ENCODE measurements around the gene TUBB1. TPM values are rescaled to one million over a fixed set of nuclear protein-coding genes. Genes with fewer than 3 reads are reported as not detected.

TUBB1 gene
- total RNA-seq, 1 experiment from 2014 or later = 0.35 TPM

DNA sequence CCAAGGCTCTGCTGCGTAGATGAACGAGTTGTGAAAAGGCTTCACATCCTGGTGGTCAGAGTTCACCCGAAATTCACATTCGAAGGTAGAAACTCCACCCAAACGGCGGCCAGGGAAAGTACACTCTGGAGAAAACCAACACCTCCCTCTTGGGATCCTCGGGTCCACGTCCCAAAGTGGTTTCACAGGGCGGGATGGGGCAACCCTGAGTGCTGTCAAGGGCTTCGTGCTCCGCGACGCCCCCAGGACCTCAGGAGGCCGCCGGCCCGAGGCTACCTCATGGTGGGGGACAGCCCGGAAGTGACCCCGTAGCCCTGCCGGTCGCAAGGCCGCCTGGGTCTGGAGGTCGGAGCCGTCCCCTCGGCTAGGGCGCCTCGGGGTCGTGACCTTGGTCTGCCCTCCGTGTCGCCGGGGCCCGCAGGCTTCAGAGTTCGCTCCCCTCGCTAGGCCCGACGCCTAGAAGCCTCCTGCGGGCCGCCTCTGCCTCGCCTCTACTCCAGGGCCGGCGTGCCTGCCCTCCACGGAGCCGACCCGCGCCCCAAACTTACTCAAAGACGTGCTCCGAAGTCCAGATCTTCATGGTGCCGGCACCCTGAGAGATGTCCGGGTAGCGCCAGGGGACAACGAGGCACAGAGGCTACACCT is 23.0 kb downstream of the TUBB1 start, which contains the start of gene PRELID3B:
Gene PRELID3B, minus strand, starts transcription at position 636 of the 645 bp plus-strand sequence. Its CDS starts 56 bp downstream, at position 580.
- peaks cover 32% of the 10 kb centered on the region for H4K20me1 ChIP-seq (ENCODE audit: insufficient read depth)
- H3K36me3 ChIP-seq (ENCODE audit: low read depth) = peaks cover 32% of the 10 kb centered on the region
- H3K4me2 ChIP-seq = peak within 1 kb of the TSS; percentile 82
- H3K27me3 ChIP-seq (ENCODE audit: insufficient read depth, low read depth) = no peaks in the 10 kb centered on the region
- peak; percentile 41 to 58 for DNase-seq
- H3K9me2 ChIP-seq (ENCODE audit: insufficient read depth) = no peaks in the 10 kb centered on the region
- peak within 1 kb of the TSS; percentile 76 for H2AFZ ChIP-seq
- ChIA-PET POLR2A (ENCODE audit: unreplicated experiment) (interaction anchor here (0.5 to 0.7 kb wide), 4 partner anchors 8 to 150 kb away, joined by 3 to 7 read pairs (median 6); no protein-coding TSS in a partner anchor), CTCF (no interaction called here)
- peaks cover 37% of the 10 kb centered on the region for H3F3A ChIP-seq (ENCODE audit: insufficient read depth, low read depth)
- peak within 1 kb of the TSS; percentile 97 for H3K27ac ChIP-seq
- BruUV-seq (replicated peaks) = TSS peak; percentile 46
- peaks cover 53% of the 10 kb centered on the region for H3K79me2 ChIP-seq (ENCODE audit: low read depth)
- H3K9me3 ChIP-seq (ENCODE audit: insufficient read depth, low read depth) = no peaks in the 10 kb centered on the region
- intact Hi-C loops (cut with micrococcal nuclease; ENCODE audit: unreplicated experiment) = loop anchor here (2.0 to 5.0 kb wide), 2 partner anchors 45 to 153 kb away; no protein-coding TSS in a partner anchor
- H3K4me1 ChIP-seq (replicated peaks; ENCODE audit: insufficient read depth) = peaks cover 73% of the 10 kb centered on the region
- H3K4me3 ChIP-seq = peak within 1 kb of the TSS; percentile 90
- TF ChIP-seq, protein P1, sequence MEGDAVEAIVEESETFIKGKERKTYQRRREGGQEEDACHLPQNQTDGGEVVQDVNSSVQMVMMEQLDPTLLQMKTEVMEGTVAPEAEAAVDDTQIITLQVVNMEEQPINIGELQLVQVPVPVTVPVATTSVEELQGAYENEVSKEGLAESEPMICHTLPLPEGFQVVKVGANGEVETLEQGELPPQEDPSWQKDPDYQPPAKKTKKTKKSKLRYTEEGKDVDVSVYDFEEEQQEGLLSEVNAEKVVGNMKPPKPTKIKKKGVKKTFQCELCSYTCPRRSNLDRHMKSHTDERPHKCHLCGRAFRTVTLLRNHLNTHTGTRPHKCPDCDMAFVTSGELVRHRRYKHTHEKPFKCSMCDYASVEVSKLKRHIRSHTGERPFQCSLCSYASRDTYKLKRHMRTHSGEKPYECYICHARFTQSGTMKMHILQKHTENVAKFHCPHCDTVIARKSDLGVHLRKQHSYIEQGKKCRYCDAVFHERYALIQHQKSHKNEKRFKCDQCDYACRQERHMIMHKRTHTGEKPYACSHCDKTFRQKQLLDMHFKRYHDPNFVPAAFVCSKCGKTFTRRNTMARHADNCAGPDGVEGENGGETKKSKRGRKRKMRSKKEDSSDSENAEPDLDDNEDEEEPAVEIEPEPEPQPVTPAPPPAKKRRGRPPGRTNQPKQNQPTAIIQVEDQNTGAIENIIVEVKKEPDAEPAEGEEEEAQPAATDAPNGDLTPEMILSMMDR (conservative IDR thresholded peaks at IDR 0.05) = 0 out of 2 replicates have a peak, but pooled peaks have one; percentile 6
- no peak for TF ChIP-seq EZH2 (IDR thresholded peaks at IDR 0.05; ENCODE audit: low read depth)

DNA sequence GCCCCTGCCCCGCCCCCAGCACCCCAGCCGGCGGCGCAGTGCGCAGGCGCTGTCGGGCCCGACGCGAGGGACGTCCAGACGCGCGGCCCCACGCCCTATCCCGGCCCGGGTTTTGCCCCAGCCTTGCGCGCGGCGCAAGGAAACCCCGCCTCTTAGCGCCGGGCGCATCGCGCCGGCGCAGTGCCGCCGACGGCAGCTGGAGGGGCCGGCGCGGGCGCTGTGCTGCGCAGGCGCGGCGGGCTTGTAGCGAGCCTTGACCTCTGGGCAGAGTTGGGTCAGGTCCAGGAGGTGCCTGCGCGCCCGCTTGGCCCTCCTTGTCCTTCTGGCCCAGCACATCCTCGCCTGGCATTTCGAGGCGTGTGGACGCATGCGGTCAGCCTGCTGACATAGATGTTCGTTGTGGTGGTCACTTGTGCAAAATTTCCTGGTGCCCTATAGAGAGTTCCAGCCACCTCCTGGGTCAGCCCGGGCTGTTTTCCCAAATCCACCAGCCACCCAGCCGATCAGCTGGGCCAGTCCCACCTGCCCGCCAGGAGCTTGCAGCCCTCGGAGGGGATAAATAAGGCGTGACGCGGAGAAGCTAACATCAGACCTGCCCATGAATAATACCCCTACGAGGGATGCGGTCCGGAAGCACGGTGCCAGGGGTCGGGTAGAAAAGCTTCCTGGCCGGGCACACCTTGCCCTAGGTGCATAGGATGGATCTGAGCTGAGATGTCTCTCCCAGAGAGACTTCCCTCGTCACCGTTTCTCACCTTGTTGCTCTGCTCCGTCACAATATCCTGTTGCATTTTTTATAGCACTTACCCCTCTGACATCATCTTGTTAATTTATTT is 23.8 kb downstream of the TUBB1 start:
- DNase-seq = peak; percentile 82 to 98
- TF ChIP-seq, protein P1 (conservative IDR thresholded peaks at IDR 0.05) = no peak
- no peak for TF ChIP-seq EZH2 (IDR thresholded peaks at IDR 0.05; ENCODE audit: low read depth)
- Histone ChIP-seq H4K20me1 (ENCODE audit: insufficient read depth) (peaks cover 25% of the 10 kb centered on the region), H3K9me3 (ENCODE audit: insufficient read depth, low read depth) (no peaks in the 10 kb centered on the region), H3K36me3 (ENCODE audit: low read depth) (peaks cover 25% of the 10 kb centered on the region), H3K9me2 (ENCODE audit: insufficient read depth) (no peaks in the 10 kb centered on the region), H3K79me2 (ENCODE audit: low read depth) (peaks cover 46% of the 10 kb centered on the region), H3K4me2 (peak overlapping the region; percentile 82), H3K4me1 (replicated peaks; ENCODE audit: insufficient read depth) (peaks cover 81% of the 10 kb centered on the region), H3F3A (ENCODE audit: insufficient read depth, low read depth) (peaks cover 37% of the 10 kb centered on the region), H3K27me3 (ENCODE audit: insufficient read depth, low read depth) (no peaks in the 10 kb centered on the region), H3K27ac (peak overlapping the region; percentile 97), H2AFZ (peak overlapping the region; percentile 76), H3K4me3 (peak overlapping the region; percentile 90)
- POLR2A ChIA-PET (ENCODE audit: unreplicated experiment) = interaction anchor here (0.5 to 1.0 kb wide), 3 partner anchors 11 to 151 kb away, joined by 3 to 10 read pairs (median 7); partner anchors contain the start of gene ATP5F1E
- CTCF ChIA-PET = no interaction called here
- BruUV-seq (replicated peaks) = TSS peak; percentile 62
- intact Hi-C loops (cut with micrococcal nuclease; ENCODE audit: unreplicated experiment) = loop anchor here (2.0 to 5.0 kb wide), 2 partner anchors 44 to 154 kb away; no protein-coding TSS in a partner anchor

DNA sequence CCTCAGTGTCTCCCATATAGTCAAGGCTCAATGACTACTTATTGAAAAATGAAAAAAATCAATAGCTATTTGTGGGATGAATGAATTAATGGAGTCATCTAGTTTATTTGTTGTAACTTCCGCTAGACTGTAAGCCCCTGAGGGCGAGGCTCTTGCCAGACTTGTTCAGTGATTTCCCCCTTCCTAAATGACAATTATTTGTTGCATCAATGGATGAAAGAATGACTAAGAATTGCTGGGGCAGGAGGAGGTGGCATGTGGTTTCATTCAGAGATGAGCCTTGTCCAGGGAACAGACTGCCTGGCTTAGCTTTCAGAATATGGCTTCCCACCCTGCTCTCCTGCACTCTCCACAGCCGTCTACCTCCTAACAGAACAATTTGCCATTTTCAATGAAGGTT is 24.5 kb downstream of the TUBB1 start:
- DNase-seq = peak in 1 of 2 experiments; percentile 98
- H3K4me2 ChIP-seq = peak overlapping the region; percentile 73
- H2AFZ ChIP-seq = 0 out of 2 replicates have a peak overlapping the region, but pooled peaks have one; percentile 59
- POLR2A ChIA-PET (ENCODE audit: unreplicated experiment) = interaction anchor here (1.0 kb wide), 1 partner anchor 12 kb away, joined by 10 read pairs; the partner anchor contains the start of gene ATP5F1E
- no peaks in the 10 kb centered on the region for H3K9me2 ChIP-seq (ENCODE audit: insufficient read depth)
- CTCF ChIA-PET = no interaction called here
- peak overlapping the region; percentile 97 for H3K27ac ChIP-seq
- no peaks in the 10 kb centered on the region for H3K27me3 ChIP-seq (ENCODE audit: insufficient read depth, low read depth)
- peaks cover 39% of the 10 kb centered on the region for H3K79me2 ChIP-seq (ENCODE audit: low read depth)
- peaks cover 18% of the 10 kb centered on the region for H3K36me3 ChIP-seq (ENCODE audit: low read depth)
- H3K4me1 ChIP-seq (replicated peaks; ENCODE audit: insufficient read depth) = peaks cover 83% of the 10 kb centered on the region
- H4K20me1 ChIP-seq (ENCODE audit: insufficient read depth) = peaks cover 21% of the 10 kb centered on the region
- no peak for TF ChIP-seq EZH2 (IDR thresholded peaks at IDR 0.05; ENCODE audit: low read depth)
- TF ChIP-seq, protein P1 (conservative IDR thresholded peaks at IDR 0.05) = no peak
- intact Hi-C loops (cut with micrococcal nuclease; ENCODE audit: unreplicated experiment) = loop anchor here (2.0 to 5.0 kb wide), 2 partner anchors 44 to 155 kb away; no protein-coding TSS in a partner anchor
- no peaks in the 10 kb centered on the region for H3K9me3 ChIP-seq (ENCODE audit: insufficient read depth, low read depth)
- H3K4me3 ChIP-seq = peak overlapping the region; percentile 38; the same call in 1 of the 2 replicates
- no TSS peak for BruUV-seq (replicated peaks)
- H3F3A ChIP-seq (ENCODE audit: insufficient read depth, low read depth) = peaks cover 38% of the 10 kb centered on the region
